ENCODE results near the gene GNG4.

The GNG4 gene

DNA sequence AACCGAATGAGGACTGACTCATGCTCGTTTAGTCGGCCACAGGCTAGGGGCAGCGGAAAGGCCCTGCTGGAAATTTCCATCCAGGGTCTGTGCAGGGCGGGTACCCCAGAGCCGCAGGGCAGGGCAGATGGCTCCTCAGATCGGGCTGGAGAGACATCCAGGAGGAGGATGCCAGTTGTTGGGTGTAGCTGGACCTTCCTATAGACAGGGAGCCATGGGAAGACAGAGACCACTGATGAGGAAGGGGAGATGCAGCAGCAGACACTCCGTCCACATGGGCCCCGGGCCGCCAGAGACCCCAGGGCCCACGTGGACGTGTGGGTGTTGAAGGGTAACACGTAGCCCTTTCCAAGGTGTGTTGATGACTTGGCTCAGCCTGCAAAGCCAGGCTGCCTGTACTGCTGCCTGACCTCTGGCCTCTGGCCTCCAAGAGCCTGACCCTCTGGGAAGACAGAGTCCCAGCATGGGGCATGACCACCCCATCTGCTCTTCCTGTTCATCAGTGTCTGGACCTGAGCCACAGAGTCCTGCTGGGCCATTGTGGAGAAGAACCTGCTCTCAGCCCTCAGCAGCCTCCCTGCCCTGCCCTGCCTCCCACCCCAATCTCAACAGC is 4.8 kb downstream of the GNG4 start:
- no peak overlapping the region for H3K4me3 ChIP-seq (ENCODE audit: low read depth, low read length)
- DNase-seq (ENCODE audit: low read depth) = no peak
- in situ Hi-C loops (cut with HindIII; ENCODE audit: low sequenced_read_pairs) = no loop called here
- TF ChIP-seq, protein P1, sequence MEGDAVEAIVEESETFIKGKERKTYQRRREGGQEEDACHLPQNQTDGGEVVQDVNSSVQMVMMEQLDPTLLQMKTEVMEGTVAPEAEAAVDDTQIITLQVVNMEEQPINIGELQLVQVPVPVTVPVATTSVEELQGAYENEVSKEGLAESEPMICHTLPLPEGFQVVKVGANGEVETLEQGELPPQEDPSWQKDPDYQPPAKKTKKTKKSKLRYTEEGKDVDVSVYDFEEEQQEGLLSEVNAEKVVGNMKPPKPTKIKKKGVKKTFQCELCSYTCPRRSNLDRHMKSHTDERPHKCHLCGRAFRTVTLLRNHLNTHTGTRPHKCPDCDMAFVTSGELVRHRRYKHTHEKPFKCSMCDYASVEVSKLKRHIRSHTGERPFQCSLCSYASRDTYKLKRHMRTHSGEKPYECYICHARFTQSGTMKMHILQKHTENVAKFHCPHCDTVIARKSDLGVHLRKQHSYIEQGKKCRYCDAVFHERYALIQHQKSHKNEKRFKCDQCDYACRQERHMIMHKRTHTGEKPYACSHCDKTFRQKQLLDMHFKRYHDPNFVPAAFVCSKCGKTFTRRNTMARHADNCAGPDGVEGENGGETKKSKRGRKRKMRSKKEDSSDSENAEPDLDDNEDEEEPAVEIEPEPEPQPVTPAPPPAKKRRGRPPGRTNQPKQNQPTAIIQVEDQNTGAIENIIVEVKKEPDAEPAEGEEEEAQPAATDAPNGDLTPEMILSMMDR (IDR thresholded peaks at IDR 0.05; ENCODE audit: low read depth, low read length, missing control alignments) = no peak

DNA sequence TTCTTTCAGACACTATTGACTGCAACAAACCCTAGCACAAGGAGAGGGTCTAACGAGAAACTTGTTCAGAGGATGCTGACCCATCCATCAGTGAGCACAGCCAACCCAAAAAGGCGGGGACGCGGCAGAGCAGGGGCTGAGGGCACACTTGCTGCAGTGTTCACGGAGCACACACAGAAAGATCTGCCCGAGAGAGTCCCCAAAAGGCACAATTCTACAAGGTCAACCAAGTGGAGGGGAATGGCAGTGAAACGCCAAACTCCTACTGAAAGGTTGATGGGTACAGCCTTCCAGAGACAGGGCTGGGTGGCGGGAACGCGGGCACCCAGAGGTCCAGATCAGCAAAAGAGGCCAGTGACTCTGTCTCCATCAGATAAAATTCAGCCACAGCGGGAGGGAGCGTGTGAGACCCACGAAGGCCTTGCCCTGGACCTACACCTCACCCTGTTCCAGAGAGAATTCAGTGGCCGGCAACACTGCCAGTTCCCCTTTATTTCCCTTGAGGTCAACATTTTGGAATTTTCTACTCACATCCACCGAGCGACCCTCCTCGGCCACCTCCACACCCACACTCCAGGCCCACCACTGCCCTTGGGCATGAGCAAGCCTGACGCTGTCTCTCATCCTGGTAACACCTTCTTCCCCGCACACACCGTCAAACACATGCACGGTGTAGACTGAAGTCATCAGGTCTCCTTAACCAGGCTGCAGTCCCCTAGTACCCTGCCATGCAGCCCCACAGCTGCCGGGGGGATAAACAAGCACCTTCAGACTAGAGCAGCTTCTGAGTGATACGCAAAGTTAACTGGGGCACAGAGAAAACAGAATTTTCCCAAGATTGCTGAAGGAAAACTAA is 5.5 kb downstream of the GNG4 start:
- in situ Hi-C loops (cut with HindIII; ENCODE audit: low sequenced_read_pairs) = no loop called here
- TF ChIP-seq, protein P1 (IDR thresholded peaks at IDR 0.05; ENCODE audit: low read depth, low read length, missing control alignments) = no peak
- H3K4me3 ChIP-seq (ENCODE audit: low read depth, low read length) = no peak overlapping the region
- no peak for DNase-seq (ENCODE audit: low read depth)

DNA sequence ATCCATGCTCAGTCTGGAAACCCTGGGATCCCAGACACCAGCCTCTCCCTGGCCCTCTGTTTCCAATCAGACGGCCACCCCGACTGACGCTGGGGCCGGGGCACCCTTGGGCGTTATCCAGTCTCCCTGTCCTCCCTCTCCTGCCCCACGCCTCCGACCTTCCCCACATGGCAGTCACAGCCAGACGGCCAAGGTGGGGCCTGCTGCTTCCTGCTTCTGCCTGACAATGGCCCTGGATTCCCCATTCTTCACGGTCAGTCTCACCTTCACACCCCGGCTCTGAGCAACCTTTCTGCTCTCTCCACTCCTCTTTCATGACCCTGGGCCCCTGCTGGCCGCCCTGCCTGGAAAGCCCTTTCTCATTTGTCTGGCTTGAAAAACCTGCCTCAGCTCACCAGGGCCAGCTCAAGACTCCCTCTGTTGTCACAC is 6.6 kb downstream of the GNG4 start:
- TF ChIP-seq, protein P1 (IDR thresholded peaks at IDR 0.05; ENCODE audit: low read depth, low read length, missing control alignments) = no peak
- in situ Hi-C loops (cut with HindIII; ENCODE audit: low sequenced_read_pairs) = no loop called here
- H3K4me3 ChIP-seq (ENCODE audit: low read depth, low read length) = no peak overlapping the region
- no peak for DNase-seq (ENCODE audit: low read depth)

DNA sequence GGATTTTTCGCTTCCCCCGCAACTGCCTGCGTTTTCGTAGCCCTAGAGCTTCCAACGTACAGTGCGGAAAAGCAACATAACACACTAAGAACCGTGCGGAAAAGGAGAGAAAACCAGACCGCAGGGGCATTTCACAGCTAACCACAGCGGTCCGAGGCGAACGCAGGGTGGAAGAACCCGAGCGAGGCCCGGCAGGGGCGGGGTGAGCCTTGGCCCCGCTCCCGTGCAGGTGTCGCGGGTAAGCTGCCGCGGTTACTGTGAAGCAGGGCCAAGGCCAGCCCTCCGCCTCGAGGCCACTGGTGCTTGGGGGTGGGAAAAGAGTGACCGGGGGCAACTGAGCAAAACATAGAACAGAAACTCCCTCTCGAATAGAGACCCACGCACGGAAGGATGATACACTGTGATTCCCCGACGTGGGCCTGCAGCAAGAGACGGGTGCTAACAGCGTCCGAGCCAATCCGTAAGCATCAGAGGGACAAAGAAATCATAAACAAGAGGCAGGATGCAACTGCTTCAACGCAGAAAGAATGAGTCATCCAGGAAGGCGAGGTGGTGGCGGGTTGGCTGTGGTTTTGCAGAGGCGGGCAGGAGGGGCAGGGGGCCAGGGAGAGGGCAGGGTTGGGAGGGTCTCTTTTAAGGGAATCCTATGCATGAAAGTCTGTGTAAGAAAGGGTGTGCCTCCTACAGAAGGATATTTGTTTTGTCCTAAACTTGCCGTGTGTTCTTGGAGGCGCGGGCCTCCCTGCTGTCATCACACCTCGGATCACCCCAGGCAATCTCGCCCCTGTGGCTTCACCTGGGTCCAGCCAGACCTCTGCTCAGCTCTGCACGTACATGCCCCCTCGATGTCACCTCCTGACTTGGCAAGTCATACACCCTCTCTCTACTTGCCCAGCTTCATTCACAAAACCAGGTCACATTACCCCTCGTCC is 7.3 kb downstream of the GNG4 start:
- TF ChIP-seq, protein P1 (IDR thresholded peaks at IDR 0.05; ENCODE audit: low read depth, low read length, missing control alignments) = no peak
- in situ Hi-C loops (cut with HindIII; ENCODE audit: low sequenced_read_pairs) = no loop called here
- no peak for DNase-seq (ENCODE audit: low read depth)
- H3K4me3 ChIP-seq (ENCODE audit: low read depth, low read length) = no peak overlapping the region

DNA sequence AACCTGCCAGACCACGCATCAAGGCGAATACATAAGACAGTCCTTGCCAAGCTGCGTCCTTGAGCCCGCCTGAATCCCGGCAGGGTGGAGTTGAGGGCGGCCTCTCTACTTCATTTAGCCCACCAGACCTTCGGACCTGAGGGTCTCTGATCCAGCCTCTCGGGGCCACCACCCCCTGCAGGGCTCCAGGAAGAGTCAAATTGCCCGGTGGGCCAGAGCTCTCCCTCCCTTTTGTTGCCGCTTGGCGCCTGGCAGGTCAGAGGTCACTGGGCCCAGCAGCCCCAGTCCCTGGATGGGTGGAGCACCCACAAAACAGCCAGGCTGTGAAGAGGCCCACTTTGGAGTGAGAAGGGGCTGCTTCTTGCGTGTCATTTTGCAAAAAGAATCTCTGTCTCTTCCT is 9.0 kb downstream of the GNG4 start:
- TF ChIP-seq, protein P1 (IDR thresholded peaks at IDR 0.05; ENCODE audit: low read depth, low read length, missing control alignments) = no peak
- in situ Hi-C loops (cut with HindIII; ENCODE audit: low sequenced_read_pairs) = no loop called here
- no peak overlapping the region for H3K4me3 ChIP-seq (ENCODE audit: low read depth, low read length)
- DNase-seq (ENCODE audit: low read depth) = no peak

Data from astrocyte of the cerebellum (primary cell).